ENCODE data around the gene THBD.

THBD gene

GRCh38 chr20:23049201-23050075 lies at the start of gene THBD:
Gene THBD, minus strand, starts transcription at chr20:23049672. Its CDS starts 168 bp downstream, at chr20:23049504.
- no peak for DNase-seq

DNA sequence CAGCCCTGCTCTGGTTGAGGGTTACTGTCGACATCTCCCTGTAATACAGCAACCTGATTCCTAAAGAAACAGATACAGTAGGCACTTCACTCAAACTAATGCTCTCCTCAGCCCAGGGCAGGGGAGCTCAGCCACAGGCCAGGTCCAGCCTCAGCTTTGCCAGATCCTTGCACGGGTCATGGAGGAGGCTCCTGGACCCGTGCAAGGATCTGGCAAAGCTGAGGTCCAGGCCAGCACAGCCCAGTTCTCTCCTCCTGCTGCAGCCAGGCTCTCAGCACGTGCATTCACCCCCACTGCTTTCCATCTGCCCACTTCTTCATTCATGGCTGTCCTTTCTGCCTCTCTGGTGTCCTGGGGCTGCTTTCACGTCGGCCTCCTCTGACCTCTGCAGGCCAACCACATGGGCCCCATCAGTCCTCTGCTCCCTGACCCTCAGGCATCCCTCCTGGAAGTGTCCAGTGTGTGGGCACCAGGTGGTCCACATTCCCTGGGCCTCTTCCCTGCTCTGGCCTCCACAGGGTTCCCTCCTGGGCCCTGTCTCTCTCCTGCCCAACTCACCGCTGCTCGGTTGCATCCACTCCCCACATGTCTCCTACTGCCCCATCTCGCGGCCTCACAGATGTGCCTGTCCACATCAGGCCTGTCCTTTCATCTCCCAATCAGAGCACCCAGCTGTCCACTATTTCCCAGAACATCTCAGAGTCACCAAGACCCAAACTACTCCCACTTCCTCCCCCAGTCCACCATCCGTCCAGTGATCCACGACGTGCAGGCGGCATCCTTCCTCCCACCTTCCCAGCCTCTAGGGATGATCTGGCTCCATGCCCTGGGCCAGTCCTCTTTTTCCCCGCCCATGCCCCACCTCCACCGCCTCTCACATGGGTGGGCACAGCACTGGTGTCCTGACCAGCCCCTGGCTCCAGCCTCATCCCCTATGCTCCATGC lies 48.4 kb upstream of the THBD start:
- no peak for DNase-seq

GRCh38 chr20:23096986-23097520 lies 47.6 kb upstream of the THBD start:
- DNase-seq = no peak

GRCh38 chr20:23096097-23096496 lies 46.6 kb upstream of the THBD start:
- no peak for DNase-seq

- DNase-seq = no peak
These were observed 46.0 kb upstream of the THBD start for GRCh38 chr20:23095499-23095898.

GRCh38 chr20:23094927-23095326 lies 45.5 kb upstream of the THBD start:
- no peak for DNase-seq

GRCh38 chr20:23094213-23094896 lies 44.9 kb upstream of the THBD start:
- no peak for DNase-seq

- DNase-seq = no peak
These were observed 44.1 kb upstream of the THBD start for GRCh38 chr20:23093613-23094012.

GRCh38 chr20:23092861-23093495 lies 43.5 kb upstream of the THBD start:
- DNase-seq = no peak

GRCh38 chr20:23092384-23092756 lies 42.9 kb upstream of the THBD start:
- no peak for DNase-seq

DNA sequence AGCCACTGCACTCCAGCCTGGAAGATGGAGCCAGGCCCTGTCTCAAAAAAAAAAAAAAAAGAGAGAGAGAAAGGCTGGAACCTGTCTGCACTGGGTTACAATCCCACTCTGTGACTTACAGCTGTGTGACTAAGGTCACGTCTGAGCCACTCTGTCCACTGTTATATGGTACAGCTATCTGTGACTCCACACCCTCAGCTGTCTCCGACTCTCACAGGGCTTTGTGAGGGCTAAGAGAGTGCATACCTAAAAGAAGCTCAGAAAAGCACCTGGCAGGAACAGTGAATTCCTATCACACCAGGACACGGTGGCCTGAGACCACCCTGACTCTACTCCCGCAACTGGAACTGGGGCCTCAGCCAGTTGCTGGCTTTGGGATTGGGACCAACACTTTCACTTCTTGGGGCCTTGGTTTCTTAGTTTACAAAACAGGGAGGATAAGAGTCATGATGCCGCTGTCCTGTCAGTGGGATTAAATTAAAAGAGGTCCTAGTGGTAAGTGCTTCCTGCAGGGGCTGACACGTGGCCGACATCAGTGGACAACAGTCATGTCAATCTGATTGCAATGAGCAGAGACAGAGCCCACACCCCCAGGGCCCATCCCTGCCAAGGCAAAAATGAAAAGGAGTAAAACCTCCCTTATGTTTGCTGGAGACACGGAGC lies 42.4 kb upstream of the THBD start:
- DNase-seq = no peak

DNA sequence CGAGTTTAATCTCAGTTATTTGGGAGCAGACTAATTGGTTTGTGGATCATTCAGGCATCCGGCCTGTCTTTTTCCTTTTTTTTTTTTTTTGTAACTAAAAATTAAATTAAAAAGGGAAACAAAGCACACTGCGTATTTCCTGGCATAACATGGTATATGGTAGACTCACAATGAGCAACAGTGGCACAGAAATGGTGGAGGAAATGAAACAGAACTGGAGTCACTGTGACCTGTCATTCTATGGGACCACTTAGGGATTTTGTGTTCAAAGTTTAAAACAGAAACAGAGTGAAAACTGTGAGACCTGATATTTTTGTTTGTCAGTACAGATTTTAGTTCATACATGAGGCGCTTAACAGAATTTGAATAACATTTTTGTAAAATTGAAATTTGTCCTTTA lies 41.4 kb upstream of the THBD start:
- no peak for DNase-seq

DNA sequence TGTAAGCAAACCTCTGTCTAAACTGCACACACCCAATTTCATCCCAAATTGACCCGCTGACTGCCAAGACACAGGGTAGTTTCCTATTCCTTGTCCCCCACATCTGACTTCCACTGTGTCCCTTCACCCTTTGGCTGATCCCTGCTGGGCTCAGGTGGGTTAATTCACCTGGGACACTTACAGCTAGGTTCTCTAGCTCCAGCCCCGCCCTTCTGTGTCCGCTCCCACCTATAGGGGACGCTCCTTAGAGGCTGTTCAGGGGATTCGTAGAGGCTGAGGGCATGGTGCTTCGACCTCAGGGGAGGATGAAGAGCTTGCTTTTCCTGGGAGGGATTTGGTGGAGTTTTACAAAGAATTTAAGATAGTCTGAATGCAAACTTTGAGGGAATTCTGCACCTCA lies 40.7 kb upstream of the THBD start:
- DNase-seq = no peak

- no peak for DNase-seq
These were observed 39.4 kb upstream of the THBD start for GRCh38 chr20:23088866-23089265.

GRCh38 chr20:23087587-23088251 lies 38.2 kb upstream of the THBD start:
- DNase-seq = no peak

GRCh38 chr20:23086931-23087411 lies 37.5 kb upstream of the THBD start:
- DNase-seq = no peak

GRCh38 chr20:23086056-23086566 lies 36.6 kb upstream of the THBD start, which contains the start of gene CD93:
Gene CD93, minus strand, starts transcription at chr20:23086324. Its CDS starts 132 bp downstream, at chr20:23086192.
- no peak for DNase-seq

DNA sequence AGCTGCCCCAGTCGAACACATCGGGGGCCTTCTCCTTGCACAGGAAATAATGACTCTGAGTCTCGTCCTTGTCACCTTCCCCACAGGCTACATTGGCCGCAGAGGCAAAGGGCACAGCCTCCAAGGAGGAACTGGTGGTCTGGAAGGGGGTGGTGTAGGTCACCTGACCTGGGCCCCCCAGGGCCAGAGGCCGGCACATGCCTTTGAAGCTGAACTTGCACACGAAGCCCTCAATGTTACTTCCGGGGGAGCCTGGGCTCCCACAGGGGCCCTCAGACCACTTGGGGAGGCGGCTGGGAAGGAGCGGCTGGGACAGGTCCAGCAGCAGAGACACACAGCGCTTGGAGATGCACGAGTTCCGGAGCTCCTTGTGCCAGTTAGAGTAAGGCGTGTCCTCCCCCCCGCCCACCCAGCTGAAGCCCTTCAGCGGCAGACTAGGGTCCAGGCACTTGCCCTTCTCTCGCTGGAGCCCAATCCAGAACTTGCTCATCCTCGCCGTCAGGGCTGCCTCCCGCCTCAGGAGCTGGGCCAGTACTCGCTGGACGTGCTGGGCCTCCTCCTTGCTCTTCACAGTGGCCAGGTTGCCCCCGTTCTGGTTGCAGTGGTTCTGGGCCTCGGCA lies 36.1 kb upstream of the THBD start:
- no peak for DNase-seq

DNA sequence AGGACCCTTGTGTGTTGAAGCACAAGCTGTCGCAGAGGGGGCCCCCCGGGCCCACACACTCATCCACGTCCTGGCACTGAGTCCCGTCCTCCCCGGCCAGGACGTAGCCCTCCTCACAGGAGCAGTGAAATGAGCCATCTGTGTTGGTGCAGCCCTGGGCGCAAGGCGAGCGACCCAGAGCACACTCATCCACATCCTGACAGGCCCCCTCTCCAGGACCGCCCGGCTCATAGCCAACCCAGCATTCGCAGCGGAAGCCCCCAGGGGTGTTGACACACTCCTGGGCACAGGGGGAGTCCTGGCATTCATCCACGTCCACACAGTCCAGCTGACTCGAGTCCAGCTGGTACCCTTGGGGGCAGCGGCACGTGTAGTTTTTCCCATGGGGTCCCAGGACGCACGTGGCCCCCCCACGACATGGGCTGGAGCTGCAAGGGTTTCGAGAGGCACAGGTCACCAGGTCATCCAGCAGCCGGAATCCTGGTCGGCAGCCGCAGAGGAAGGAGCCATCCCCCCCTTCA lies 35.4 kb upstream of the THBD start:
- no peak for DNase-seq

DNA sequence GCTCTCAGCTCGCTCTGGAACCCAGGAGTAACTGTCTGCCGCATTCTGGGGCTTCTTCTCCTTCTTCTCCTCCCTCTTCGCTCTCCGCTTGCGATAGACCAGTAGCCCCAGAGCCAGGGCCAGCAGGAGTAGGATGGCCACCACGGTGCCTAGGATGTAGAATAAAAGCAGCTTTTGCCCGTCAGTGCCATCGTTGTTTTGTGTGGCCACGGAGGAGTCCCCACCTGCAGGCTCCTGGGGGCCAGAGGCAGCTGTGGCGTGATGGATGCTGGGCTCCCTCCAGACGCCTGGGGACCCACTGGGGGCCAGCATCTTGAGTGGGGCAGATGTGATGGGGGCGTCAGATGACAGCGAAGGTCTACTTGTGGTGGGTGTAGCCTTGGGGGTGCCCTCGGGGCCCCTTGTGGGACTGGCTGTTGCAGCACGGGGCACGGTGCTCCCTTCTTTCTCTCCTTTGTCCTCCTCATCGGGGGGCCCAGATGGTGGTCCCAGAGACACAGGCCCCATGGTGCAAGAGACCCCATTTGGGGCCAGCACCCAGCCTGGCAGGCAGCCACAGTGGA lies 34.9 kb upstream of the THBD start:
- DNase-seq = no peak

All from CD4-positive, alpha-beta T cell treated with Interleukin-6 for 4 hours (primary cell).